KMS-11 (cell line): ENCODE data around the gene TSEN54.

Experiments used
- H2AFZ ChIP-seq: fragments of 200-600 bp; sonication (generic); 2 replicates; pipeline ENCODE4 v1.6.1; 2016; ENCODE audit warnings: antibody characterized with exemption, mixed run types, low read depth
- H3K27ac ChIP-seq: fragments of 200-600 bp; sonication (generic); 2 replicates; pipeline ENCODE4 v1.6.1; 2016; ENCODE audit warnings: mild to moderate bottlenecking, mixed run types
- H3K27me3 ChIP-seq: fragments of 200-600 bp; sonication (generic); 2 replicates; pipeline ENCODE4 v1.6.1; 2017; ENCODE audit warnings: mild to moderate bottlenecking, low read depth, mixed run types, moderate library complexity; ENCODE audit not compliant: insufficient read depth
- H3K36me3 ChIP-seq: fragments of 200-600 bp; sonication (generic); 2 replicates; pipeline ENCODE4 v1.6.1; 2017; ENCODE audit warnings: mild to moderate bottlenecking, mixed run types; ENCODE audit not compliant: insufficient read depth
- H3K4me1 ChIP-seq: fragments of 200-600 bp; sonication (generic); 2 replicates; pipeline ENCODE4 v1.6.1; 2016; ENCODE audit warnings: mild to moderate bottlenecking, low read depth, mixed run types; ENCODE audit not compliant: poor library complexity, severe bottlenecking
- H3K4me2 ChIP-seq: fragments of 200-600 bp; sonication (generic); 2 replicates; pipeline ENCODE4 v1.7.0; 2016; ENCODE audit warnings: mild to moderate bottlenecking, mixed run types
- H3K4me3 ChIP-seq: fragments of 200-600 bp; sonication (generic); IDR thresholded peaks from 2 replicates; pipeline ENCODE4 v1.6.1; 2017; ENCODE audit warnings: low read depth, low read length, mixed read lengths; ENCODE audit not compliant: insufficient read depth
- H3K79me2 ChIP-seq: fragments of 200-600 bp; sonication (generic); 2 replicates; pipeline ENCODE4 v1.6.1; 2016; ENCODE audit warnings: low read depth, mixed run types; ENCODE audit not compliant: insufficient read depth
- H3K9ac ChIP-seq: fragments of 200-600 bp; sonication (generic); 2 replicates; pipeline ENCODE4 v1.6.1; 2016; ENCODE audit warnings: mild to moderate bottlenecking, mixed run types
- H4K20me1 ChIP-seq: fragments of 200-600 bp; sonication (generic); 2 replicates; pipeline ENCODE4 v1.6.1; 2016; ENCODE audit warnings: mild to moderate bottlenecking, mixed run types; ENCODE audit not compliant: insufficient read depth
- CTCF ChIP-seq: fragments of 200-600 bp; sonication (generic); conservative IDR thresholded peaks from 2 replicates; pipeline ENCODE4 v1.6.1; 2017; ENCODE audit warnings: low read depth, mild to moderate bottlenecking, antibody characterized with exemption, low read length, moderate library complexity, mixed read lengths

Gene TSEN54

DNA sequence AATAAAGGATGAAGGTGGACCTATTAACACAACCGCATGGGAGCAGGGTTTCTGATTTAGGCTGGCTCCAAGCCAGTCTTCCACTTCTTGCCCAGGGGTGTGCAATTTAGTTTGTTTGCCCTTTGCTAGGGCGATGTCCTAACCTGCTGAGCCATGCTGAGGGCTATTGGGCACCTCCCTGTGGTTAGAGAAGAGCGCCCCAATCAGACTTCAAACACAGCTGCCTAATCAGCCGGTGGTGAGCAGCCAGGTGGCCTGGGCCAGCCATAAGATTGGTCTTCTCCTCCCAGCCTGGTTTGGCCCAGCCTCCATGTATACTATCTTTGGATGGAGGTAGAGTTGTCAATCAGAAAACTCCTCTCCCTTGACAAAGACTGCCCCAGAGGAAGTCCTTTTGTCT is 44.2 kb upstream of the TSEN54 start:
- Histone ChIP-seq H3K4me2 (no peak overlapping the region), H3K9ac (no peak overlapping the region), H2AFZ (no peak overlapping the region), H3K36me3 (no peaks in the 10 kb centered on the region), H3K27ac (peak overlapping the region; percentile 27; the same call in 1 of the 2 replicates), H3K4me3 (no peak overlapping the region), H3K27me3 (no peaks in the 10 kb centered on the region), H4K20me1 (no peaks in the 10 kb centered on the region), H3K79me2 (no peaks in the 10 kb centered on the region), H3K4me1 (peaks cover 16% of the 10 kb centered on the region)
- no peak for TF ChIP-seq CTCF

- no peak for TF ChIP-seq CTCF
These were observed 43.1 kb upstream of the TSEN54 start for GRCh38 chr17:75473246-75473645.

DNA sequence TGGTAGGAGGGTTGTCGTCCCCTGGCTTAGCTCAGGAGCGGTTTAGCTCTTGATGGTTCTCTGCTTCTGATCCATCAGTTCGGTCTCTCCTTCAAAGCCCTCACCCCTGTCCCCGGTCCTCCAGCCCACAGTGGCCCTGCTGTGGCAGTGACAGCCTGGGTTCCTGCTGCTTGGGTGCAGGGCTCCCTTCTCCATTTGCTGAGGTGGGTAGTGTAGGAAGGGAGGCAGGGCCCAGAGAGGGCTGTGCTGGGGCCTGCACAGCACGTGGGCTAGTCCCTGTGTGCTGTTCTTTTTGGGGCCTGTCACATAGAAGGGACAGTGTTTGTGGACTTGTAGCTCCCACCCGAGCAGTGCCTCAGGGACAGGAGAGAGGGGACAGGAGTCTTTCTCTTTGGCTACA is 41.6 kb upstream of the TSEN54 start:
- Histone ChIP-seq H4K20me1 (no peaks in the 10 kb centered on the region), H3K4me2 (no peak overlapping the region), H3K27ac (no peak overlapping the region)

More at GRCh38 chr17:75473246-75473645, 43.1 kb upstream of the TSEN54 start:
- H3K9ac ChIP-seq = no peak overlapping the region
- H3K27ac ChIP-seq = no peak overlapping the region
- no peaks in the 10 kb centered on the region for H4K20me1 ChIP-seq
- no peak overlapping the region for H3K4me3 ChIP-seq
- peaks cover 16% of the 10 kb centered on the region for H3K4me1 ChIP-seq
- no peak overlapping the region for H3K4me2 ChIP-seq
- H2AFZ ChIP-seq = no peak overlapping the region
- no peaks in the 10 kb centered on the region for H3K79me2 ChIP-seq
- H3K36me3 ChIP-seq = no peaks in the 10 kb centered on the region
- no peaks in the 10 kb centered on the region for H3K27me3 ChIP-seq

GRCh38 chr17:75475144-75475835 is 41.0 kb upstream of the TSEN54 start:
- H2AFZ ChIP-seq = no peak overlapping the region
- TF ChIP-seq CTCF = no peak
- no peaks in the 10 kb centered on the region for H3K27me3 ChIP-seq
- no peak overlapping the region for H3K4me3 ChIP-seq
- no peaks in the 10 kb centered on the region for H3K36me3 ChIP-seq
- peaks cover 16% of the 10 kb centered on the region for H3K4me1 ChIP-seq
- H3K79me2 ChIP-seq = no peaks in the 10 kb centered on the region
- no peak overlapping the region for H3K4me2 ChIP-seq
- no peak overlapping the region for H3K9ac ChIP-seq
- no peaks in the 10 kb centered on the region for H4K20me1 ChIP-seq
- no peak overlapping the region for H3K27ac ChIP-seq

More for the DNA sequence above, 41.6 kb upstream of the TSEN54 start:
- no peaks in the 10 kb centered on the region for H3K27me3 ChIP-seq
- H3K4me3 ChIP-seq = no peak overlapping the region
- no peak for TF ChIP-seq CTCF
- H3K79me2 ChIP-seq = no peaks in the 10 kb centered on the region
- H3K4me1 ChIP-seq = peaks cover 16% of the 10 kb centered on the region
- H3K36me3 ChIP-seq = no peaks in the 10 kb centered on the region
- no peak overlapping the region for H3K9ac ChIP-seq
- H2AFZ ChIP-seq = no peak overlapping the region
